Measurements from ENCODE around the gene ARHGAP45.
A peak's percentile ranks its signal among the peaks of the same experiment; 100 is the strongest.

ARHGAP45 gene

DNA sequence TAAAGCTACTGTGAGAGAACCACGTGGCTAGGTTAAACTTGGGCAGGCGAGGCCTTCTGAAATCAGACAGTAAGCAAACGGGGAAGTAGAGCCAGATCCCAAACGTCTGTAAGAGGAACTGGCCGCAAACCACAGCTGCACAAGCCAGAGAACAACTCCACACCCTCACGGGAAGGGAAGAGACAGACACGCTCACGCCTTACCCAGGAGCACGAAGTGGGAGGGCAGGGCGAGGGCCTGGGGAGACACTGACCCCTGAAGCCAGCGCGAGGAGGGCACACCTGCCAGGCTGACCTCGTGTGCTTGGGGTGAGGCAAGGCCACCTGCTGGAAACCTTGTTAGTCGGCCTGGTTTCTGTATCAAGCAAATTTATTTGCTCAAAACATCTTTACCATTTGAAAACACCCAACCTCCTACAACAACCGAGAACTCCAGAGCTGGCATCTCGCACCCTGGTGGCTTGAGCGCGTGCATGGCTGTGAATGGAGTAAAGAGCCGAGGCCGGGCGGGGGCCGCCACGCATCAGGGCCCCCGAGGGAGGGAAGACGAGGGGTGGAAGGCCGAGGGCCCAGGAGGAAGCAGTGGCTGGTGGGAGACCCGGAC lies 20.9 kb downstream of the ARHGAP45 start:
- DNase-seq = no peak

GRCh38 chr19:1088416-1089010 lies 21.5 kb downstream of the ARHGAP45 start:
- no peak for DNase-seq

DNA sequence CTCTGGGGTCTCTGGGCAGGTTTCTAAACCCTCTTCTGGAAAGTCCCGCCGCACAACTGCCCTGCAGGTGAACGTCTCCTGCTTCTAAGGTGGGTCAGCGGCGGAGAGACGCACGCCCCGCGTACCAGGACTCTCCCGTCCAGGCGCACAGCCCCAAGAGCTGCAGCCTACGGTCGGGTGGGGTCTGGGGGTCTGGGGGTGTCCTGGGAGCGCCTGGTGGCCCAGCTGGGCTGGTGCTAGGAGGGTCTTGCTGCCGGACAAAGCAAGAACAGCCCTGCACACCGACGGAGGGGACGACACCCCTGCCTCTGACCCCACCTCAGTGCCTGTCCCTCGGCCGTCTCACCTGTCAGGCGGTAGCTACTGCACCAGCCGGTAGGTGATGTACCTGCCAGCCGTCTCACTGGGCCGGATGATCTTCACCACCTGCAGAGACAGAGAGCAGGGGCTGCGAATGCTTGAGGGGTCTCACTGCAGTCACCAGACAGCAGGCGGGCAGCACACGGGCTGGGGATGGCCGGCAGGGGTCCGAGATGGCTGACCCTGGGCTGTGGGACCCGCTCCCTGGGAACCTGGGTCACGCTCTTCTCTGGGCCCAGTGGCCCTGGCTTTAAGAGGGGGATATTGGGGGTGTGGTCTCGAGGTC lies 22.3 kb downstream of the ARHGAP45 start:
- no peak for DNase-seq

GRCh38 chr19:1089891-1090290 lies 22.9 kb downstream of the ARHGAP45 start:
- no peak for DNase-seq

DNA sequence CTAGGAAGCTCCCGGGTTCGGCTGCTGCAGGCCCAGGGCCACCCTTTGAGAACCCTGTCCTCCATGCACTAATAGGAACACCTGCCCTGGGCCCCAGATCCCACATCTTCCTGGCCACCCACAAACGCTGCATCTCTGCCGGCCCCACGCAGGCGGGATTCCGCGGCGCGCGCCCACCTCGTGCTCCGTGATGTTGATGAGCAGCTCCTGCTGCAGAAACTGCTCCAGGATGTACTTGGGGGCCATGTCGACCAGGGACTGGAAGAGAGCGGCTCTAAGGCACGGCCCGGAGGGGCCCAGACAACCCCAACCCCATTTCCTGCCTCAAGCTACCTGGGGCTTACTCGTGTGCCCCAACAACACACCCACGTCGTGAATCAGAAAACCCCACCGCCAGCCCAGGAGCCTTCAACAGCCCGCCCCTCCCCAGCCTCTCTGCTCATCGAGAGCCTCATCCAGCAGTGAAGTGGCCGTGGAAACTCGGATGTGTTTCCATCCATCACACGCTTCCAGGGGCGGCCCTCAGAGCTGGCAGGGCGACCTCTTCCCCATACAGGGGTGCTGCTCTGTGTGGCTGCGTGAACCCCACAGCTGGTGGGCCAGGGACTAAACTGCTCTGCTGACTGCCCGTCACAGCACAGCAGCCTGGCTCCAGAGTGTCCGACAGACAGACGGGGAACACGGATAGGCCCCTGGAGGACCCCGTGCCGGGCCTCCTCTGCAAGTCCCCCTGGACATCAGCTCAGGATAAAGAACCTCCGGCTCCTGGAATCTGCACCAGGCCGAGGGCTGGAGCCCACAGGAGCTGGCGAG lies 24.0 kb downstream of the ARHGAP45 start:
- no peak for DNase-seq

- DNase-seq = no peak
These were observed 24.7 kb downstream of the ARHGAP45 start for GRCh38 chr19:1091544-1092175.

- DNase-seq = no peak
These were observed 26.4 kb downstream of the ARHGAP45 start for GRCh38 chr19:1093330-1093729.

- no peak for DNase-seq
These were observed 27.0 kb downstream of the ARHGAP45 start for GRCh38 chr19:1093811-1094553.

DNA sequence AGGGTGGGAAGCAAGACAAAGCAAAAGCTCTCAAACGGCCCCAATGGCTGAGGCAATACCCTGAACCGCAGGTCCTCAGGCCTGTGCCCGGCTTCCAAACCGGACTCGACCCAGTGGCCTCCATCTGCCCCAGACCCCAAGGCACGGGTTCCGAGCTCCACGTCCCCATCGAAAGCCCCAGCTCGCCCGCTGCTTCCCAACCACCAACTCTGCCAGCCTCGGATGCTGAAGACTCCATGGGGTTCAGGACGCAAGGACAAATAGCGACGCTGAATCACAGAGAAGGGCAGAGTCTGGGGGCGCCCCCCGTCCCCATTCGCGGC lies 27.6 kb downstream of the ARHGAP45 start:
- no peak for DNase-seq

GRCh38 chr19:1094978-1095701 lies 28.2 kb downstream of the ARHGAP45 start, which contains the start of gene POLR2E:
Gene POLR2E (minus strand): TSS chr19:1095375. CDS start chr19:1095315, 60 bp downstream.
- DNase-seq = peak; percentile 93

DNA sequence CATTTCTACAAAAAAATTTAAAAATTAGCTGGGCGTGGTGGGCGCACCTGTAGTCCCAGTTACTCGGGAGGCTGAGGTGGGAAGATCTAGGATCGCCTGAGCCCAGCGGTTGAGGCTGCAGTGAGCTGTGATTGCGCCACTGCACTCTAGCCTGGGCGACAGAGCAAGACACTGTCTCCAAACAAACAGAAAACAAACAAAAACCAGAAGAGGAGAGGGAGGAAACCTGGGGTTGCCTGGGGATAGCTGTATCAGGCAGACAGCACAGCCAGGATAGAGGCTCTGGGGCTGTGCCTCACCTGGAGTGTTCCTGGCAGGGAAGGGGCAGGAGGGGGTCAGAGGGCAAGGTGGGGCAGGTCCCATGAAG lies 30.8 kb downstream of the ARHGAP45 start:
- DNase-seq = no peak

- DNase-seq = no peak
These were observed 31.4 kb downstream of the ARHGAP45 start for GRCh38 chr19:1098177-1099051.

DNA sequence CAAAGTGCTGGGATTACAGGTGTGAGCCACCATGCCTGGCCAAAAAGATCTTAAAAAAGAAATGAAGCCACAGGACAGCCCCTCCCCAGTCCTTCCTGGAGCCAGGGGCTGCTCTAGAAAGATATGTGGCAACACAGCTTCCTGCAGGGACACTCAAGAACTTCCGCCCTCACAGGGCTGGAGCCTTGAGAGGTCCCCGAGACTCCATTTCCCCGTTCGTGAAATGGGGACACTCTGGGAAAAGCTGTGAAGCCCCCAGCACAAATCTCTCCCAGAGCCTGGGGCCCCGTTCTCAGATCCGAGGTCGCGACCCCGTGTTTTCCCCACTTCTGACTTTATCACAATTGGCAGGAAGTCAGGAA lies 34.4 kb downstream of the ARHGAP45 start:
- DNase-seq = peak; percentile 42

- no peak for DNase-seq
These were observed 35.6 kb downstream of the ARHGAP45 start for GRCh38 chr19:1102407-1103131.

DNA sequence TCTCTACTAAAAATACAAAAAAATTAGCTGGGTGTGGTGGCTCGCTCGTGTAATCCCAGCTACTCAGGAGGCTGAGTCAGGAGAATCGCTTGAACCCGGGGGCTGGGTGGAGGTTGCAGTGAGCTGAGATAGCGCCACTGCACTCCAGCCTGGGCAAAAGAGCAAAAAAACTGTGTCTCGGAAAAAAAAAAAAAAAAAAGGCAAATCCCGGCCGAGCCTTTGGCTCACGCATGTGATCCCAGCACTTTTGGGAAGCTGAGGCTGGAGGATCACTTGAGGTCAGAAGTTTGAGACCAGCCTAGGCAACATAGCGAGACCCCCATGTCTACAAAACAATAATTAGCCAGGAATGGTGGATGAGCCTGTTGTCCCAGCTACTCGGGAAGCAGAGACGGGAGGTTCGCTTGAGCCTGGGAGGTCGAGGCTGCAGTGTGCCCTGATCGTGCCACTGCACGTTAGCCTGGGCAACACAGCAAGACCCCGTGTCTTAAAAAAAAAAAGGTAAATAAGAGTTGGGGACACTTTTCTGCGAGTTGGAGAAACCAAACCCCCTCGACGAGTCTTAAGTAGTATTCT lies 36.3 kb downstream of the ARHGAP45 start:
- DNase-seq = no peak

GRCh38 chr19:1103708-1104310 lies 36.8 kb downstream of the ARHGAP45 start, which contains the start of gene GPX4:
Gene GPX4 (plus strand): TSS chr19:1103994. CDS start chr19:1104044, 50 bp downstream.
- peak; percentile 96 for DNase-seq

- DNase-seq = peak; percentile 81
These were observed 37.5 kb downstream of the ARHGAP45 start for GRCh38 chr19:1104311-1105007.

Data from right kidney (tissue), 1 donor.